GM18502 (cell line): ENCODE measurements around the gene SENP7.
A peak's percentile ranks its signal among the peaks of the same experiment; 100 is the strongest.
"Not testable (repeated sequence)": the region's sequence is repeated elsewhere in the genome, so short reads cannot be mapped to it uniquely, and the experiment has no call there.

Experiments used
- ATAC-seq: cut with Tn5 transposase; IDR thresholded peaks from one replicate; pipeline ENCODE4 v1.9.1; 2021; ENCODE audit warnings: mild to moderate bottlenecking; ENCODE audit not compliant: unreplicated experiment, poor library complexity

SENP7 gene

GRCh38 chr3:101377796-101378195 lies 135.2 kb downstream of the SENP7 start:
- no peak for ATAC-seq

GRCh38 chr3:101377209-101377608 lies 135.8 kb downstream of the SENP7 start:
- ATAC-seq = no peak

DNA sequence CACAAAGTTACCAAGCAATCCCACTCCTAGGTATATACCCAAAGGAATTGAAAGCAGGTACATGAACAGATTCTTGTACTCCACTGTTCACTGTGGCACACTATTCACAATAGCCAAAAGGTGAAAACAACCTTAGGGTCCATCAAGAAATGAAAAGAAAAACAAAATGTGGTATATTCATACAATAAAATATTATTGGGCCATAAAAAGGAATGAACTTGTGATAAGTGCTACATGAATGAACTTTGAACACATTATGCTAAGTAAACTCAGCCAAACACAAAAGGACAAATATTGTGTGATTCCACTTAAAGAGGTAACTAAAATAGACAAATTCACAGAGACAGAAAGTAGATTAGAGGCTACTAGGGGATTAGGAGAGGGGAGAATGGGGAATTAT lies 137.4 kb downstream of the SENP7 start:
- no peak for ATAC-seq

DNA sequence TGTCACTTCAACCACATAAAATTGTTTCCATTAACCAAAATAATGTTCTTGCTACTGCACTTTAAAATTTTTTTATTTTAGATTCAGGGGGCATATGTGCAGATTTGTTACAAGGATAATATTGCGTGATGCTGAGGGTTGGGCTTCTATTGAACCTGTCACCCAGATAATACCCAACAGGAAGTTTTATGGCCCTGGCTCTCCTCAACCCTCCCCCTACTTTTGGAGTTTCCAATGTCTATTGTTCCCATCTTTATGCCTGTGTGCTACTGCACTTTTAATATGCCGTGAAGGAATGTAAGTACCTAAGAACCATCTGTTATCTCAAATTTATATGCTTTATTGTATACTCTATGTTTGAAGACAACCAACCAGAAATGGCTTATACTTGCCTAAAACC lies 150.6 kb downstream of the SENP7 start:
- ATAC-seq = no peak

GRCh38 chr3:101351829-101352228 lies 161.2 kb downstream of the SENP7 start:
- ATAC-seq = no peak

GRCh38 chr3:101340591-101340990 lies 172.4 kb downstream of the SENP7 start:
- ATAC-seq = no peak

GRCh38 chr3:101333883-101334282 lies 179.1 kb downstream of the SENP7 start:
- no peak for ATAC-seq

- ATAC-seq = no peak
Observed at GRCh38 chr3:101329016-101329673, 183.9 kb downstream of the SENP7 start.

DNA sequence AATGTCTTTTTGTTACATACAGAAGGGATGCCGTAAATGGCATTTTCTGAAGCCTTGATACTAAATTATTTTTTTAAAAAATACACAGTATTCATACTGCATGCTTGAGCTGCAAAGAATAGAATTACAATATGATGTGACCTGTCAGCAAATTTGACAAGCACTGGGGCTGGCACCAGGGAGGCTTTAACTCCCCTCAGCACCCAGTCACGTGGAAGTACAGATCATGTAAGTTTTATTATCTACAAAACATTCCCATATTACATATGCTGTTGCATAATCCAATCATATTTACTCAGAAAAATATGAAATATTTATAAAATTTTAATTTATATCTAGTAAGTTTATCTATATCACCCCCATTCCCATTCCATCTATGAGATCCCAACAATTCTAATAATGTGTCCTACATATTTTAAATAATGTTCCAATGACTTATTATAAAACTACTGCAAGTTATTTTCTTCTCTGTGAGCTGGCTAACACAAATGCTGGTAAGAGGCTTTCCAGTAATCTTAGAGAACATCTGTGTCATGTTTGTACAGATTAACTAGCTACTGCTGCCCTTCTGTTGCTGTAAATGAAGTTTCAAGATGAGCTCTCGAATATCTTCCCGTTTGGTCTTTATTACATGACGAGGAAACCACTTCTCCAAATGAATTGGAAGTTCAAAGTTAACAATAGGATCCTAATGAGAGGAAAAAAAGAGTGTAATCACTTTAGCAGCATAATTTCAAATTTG lies 187.4 kb downstream of the SENP7 start:
- ATAC-seq = no peak

GRCh38 chr3:101320475-101320874 lies 192.5 kb downstream of the SENP7 start, which contains the start of gene IMPG2:
Gene IMPG2 (minus strand): TSS chr3:101320575. CDS start chr3:101320372, 203 bp downstream.
- no peak for ATAC-seq

DNA sequence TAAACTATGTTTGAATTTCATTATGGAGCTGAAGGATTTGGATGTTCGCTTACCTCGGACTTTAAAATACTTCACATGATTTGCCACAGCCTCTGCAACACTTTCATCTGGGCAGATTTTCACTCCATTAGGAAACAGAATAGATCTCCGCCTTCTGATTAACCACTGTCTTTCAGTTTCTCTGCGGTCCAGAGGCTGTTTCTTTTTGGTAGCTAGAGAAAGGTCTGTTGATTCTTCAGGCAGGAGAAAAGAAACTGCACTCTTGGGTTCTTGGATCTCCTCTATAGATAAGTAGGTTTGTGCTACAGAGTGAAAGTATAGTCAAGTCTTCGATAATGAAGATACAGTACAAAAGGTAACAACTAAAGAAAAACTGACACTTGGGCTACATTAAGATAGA lies 193.5 kb downstream of the SENP7 start:
- no peak for ATAC-seq

GRCh38 chr3:101312545-101312944 lies 200.5 kb downstream of the SENP7 start:
- ATAC-seq = no peak

GRCh38 chr3:101311676-101312075 lies 201.3 kb downstream of the SENP7 start:
- ATAC-seq = no peak

DNA sequence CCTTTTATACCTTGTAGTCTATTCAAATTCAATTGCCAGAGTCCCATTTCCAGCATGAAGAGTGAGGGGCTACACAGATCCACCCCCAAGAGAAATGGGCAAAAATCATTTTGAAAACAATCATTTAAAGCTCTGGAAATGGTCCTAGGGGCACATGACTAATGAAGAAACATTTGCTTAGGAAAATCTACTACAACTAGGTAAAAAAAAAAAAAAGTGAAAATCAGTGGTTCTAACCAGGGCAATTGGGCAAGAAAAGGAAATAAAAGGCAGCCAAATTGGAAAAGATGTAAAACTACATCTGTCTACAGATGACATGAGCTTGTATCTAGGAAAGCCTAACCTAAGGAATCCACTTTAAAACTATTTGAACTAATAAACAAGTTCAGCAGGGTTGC lies 202.0 kb downstream of the SENP7 start:
- ATAC-seq = no peak

- ATAC-seq = not testable (repeated sequence)
Observed at GRCh38 chr3:101308147-101308772, 204.8 kb downstream of the SENP7 start.

- ATAC-seq = no peak
Observed at GRCh38 chr3:101303836-101304235, 209.2 kb downstream of the SENP7 start.

DNA sequence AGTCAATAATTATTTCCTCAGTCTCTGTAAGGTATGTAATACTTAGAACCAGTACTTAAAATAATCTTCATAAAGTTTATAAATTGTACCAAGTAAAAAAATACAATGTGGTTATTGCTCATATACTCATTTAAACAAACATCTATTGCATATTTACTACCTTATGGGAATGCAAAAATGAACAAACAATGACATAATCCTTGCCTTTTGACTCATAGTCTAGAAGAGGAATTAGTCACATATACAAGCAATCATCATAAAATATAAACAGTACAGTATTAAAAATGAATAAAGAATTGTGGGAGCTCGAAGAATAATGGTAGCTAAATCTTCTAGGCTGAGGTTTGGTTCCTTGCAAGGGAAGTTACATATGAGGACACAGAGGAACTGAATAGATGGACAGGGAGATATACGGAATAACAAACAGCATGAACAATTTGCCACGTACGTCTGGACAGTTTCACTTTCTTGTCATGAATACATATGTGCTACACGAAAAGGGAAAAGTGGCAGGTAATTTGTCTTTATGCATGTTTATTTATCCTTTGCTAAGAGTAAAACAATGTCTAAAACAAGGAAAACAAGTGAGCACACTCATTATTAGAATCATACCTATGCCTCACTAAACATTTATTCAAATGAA lies 209.8 kb downstream of the SENP7 start:
- ATAC-seq = peak; percentile 85

DNA sequence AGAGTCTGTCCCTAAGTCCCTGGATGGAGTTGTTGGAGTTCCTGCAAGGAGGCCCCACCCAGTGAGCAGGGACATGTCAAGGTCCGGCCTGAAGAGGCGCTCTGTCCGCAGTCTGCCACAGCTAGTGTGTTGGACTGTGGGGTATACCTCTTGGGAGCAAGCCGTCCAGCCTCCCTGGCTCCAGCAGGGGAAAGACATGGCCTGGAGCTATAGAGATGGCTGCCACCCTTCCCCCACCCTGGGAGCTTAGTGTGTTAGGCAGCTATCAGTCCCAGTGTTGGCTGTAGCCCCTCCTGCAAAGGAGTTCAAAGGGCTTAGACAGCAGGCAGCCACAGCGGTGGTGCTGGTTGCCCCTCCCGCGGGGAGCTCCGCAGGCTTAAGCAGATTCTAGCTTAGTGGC lies 212.9 kb downstream of the SENP7 start:
- no peak for ATAC-seq

DNA sequence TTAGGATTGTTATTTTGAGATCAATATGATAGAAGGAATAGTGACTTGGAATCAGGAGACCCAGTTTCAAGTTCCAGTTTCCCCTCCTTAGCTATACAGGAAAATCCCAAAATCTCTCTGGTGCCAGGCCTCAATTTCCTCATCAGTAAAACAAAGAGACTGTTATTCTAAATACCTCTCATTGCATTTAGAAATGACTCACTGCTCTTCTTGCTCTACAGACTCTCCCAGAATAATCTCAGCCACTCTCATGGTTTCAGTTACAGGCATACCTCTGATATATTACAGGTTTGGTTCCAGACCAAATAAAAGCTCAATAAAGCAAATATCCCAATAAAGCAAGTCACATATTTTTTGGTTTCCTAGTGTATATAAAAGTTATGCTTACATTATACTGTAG lies 221.0 kb downstream of the SENP7 start:
- peak; percentile 56 for ATAC-seq

DNA sequence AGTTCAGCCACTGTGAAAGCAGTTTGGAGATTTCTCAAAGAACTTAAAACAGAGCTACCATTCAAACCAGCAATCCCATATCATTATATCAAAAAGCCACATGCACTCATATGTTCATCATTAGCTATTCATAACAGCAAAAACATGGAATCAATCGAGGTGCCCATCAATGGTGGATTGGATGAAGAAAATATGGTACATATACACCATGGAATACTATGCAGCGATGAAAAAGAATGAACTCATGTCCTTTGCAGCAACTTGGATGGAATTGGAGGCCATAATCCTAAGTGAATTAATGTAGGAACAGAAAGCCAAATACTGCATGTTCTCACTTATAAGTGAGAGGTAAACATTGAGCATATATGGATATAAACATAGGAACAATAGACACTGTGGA lies 224.7 kb downstream of the SENP7 start:
- no peak for ATAC-seq

- no peak for ATAC-seq
Observed at GRCh38 chr3:101284757-101285156, 228.3 kb downstream of the SENP7 start.
